ENCODE data around the gene UNC119.

Gene UNC119

GRCh38 chr17:28552176-28552999 lies at the start of gene UNC119:
Gene UNC119, minus strand, starts transcription at chr17:28552624. Its CDS starts 67 bp downstream, at chr17:28552557.
- peak within 1 kb of the TSS; percentile 81 for H3K4me3 ChIP-seq (ENCODE audit: low read length)
- H3K36me3 ChIP-seq (ENCODE audit: control insufficient read depth, low read length), result peaks cover 35% of the 10 kb centered on the region
- H4K20me1 ChIP-seq (ENCODE audit: control insufficient read depth, insufficient read depth, low read depth, low read length), result no peaks in the 10 kb centered on the region
- H3K27me3 ChIP-seq (ENCODE audit: control insufficient read depth, low read length), result no peaks in the 10 kb centered on the region
- 0 out of 2 replicates have a peak, but pooled peaks cover 2% of the 10 kb centered on the region for H3F3A ChIP-seq (ENCODE audit: control insufficient read depth, insufficient read depth)
- H3K9me2 ChIP-seq (replicated peaks; ENCODE audit: control insufficient read depth, low read length), result no peaks in the 10 kb centered on the region
- no peak for TF ChIP-seq CTCF (IDR thresholded peaks at IDR 0.05; ENCODE audit: low read depth, low read length, poor library complexity, severe bottlenecking)
- TF ChIP-seq EZH2phosphoT487 (IDR thresholded peaks at IDR 0.05; ENCODE audit: borderline replicate concordance, low read length), result no peak
- no peak within 1 kb of the TSS for H3K27ac ChIP-seq (ENCODE audit: low read depth, low read length)
- H3K79me2 ChIP-seq (ENCODE audit: control insufficient read depth, low read length), result peaks cover 12% of the 10 kb centered on the region; the same call in 1 of the 2 replicates
- H3K4me1 ChIP-seq (ENCODE audit: control insufficient read depth, low read length), result peaks cover 50% of the 10 kb centered on the region
- peak within 1 kb of the TSS; percentile 82 for H3K4me2 ChIP-seq (ENCODE audit: low read length)
- no peaks in the 10 kb centered on the region for H3K9me3 ChIP-seq (ENCODE audit: control insufficient read depth, insufficient read depth, low read length)

- peaks cover 15% of the 10 kb centered on the region for H3F3A ChIP-seq (ENCODE audit: control insufficient read depth, insufficient read depth)
- H4K20me1 ChIP-seq (ENCODE audit: control insufficient read depth, insufficient read depth, low read depth, low read length), result no peaks in the 10 kb centered on the region
- peaks cover 24% of the 10 kb centered on the region for H3K4me1 ChIP-seq (ENCODE audit: control insufficient read depth, low read length)
- no peaks in the 10 kb centered on the region for H3K9me3 ChIP-seq (ENCODE audit: control insufficient read depth, insufficient read depth, low read length)
- peak overlapping the region; percentile 78 for H3K27ac ChIP-seq (ENCODE audit: low read depth, low read length)
- no peaks in the 10 kb centered on the region for H3K9me2 ChIP-seq (replicated peaks; ENCODE audit: control insufficient read depth, low read length)
- H3K27me3 ChIP-seq (ENCODE audit: control insufficient read depth, low read length), result no peaks in the 10 kb centered on the region
- H3K36me3 ChIP-seq (ENCODE audit: control insufficient read depth, low read length), result peaks cover 29% of the 10 kb centered on the region
- peak overlapping the region; percentile 89 for H3K4me2 ChIP-seq (ENCODE audit: low read length)
- H3K79me2 ChIP-seq (ENCODE audit: control insufficient read depth, low read length), result peaks cover 38% of the 10 kb centered on the region
- peak overlapping the region; percentile 100 for H3K4me3 ChIP-seq (ENCODE audit: low read length)
- TF ChIP-seq EZH2phosphoT487 (IDR thresholded peaks at IDR 0.05; ENCODE audit: borderline replicate concordance, low read length) (no peak), CTCF (IDR thresholded peaks at IDR 0.05; ENCODE audit: low read depth, low read length, poor library complexity, severe bottlenecking) (no peak)
These were observed 47.1 kb upstream of the UNC119 start for GRCh38 chr17:28599311-28600184.

- no peaks in the 10 kb centered on the region for H3K9me2 ChIP-seq (replicated peaks; ENCODE audit: control insufficient read depth, low read length)
- TF ChIP-seq EZH2phosphoT487 (IDR thresholded peaks at IDR 0.05; ENCODE audit: borderline replicate concordance, low read length), result no peak
These were observed 46.4 kb upstream of the UNC119 start, which contains the start of gene SPAG5 for GRCh38 chr17:28598799-28599310. Gene SPAG5, minus strand, starts transcription at chr17:28599025. Its CDS starts 79 bp downstream, at chr17:28598946.

More at GRCh38 chr17:28598799-28599310, 46.4 kb upstream of the UNC119 start, which contains the start of gene SPAG5:
- Histone ChIP-seq H3K27ac (ENCODE audit: low read depth, low read length) (peak within 1 kb of the TSS; percentile 78), H3K27me3 (ENCODE audit: control insufficient read depth, low read length) (no peaks in the 10 kb centered on the region), H3F3A (ENCODE audit: control insufficient read depth, insufficient read depth) (peaks cover 15% of the 10 kb centered on the region), H4K20me1 (ENCODE audit: control insufficient read depth, insufficient read depth, low read depth, low read length) (no peaks in the 10 kb centered on the region), H3K9me3 (ENCODE audit: control insufficient read depth, insufficient read depth, low read length) (no peaks in the 10 kb centered on the region), H3K79me2 (ENCODE audit: control insufficient read depth, low read length) (peaks cover 42% of the 10 kb centered on the region), H3K4me3 (ENCODE audit: low read length) (peak within 1 kb of the TSS; percentile 100), H3K4me2 (ENCODE audit: low read length) (peak within 1 kb of the TSS; percentile 89), H3K4me1 (ENCODE audit: control insufficient read depth, low read length) (peaks cover 24% of the 10 kb centered on the region), H3K36me3 (ENCODE audit: control insufficient read depth, low read length) (peaks cover 32% of the 10 kb centered on the region)
